ENCODE measurements around the gene SCUBE1.
"Not testable (repeated sequence)": the region's sequence is repeated elsewhere in the genome, so short reads cannot be mapped to it uniquely, and the experiment has no call there.

The SCUBE1 gene

DNA sequence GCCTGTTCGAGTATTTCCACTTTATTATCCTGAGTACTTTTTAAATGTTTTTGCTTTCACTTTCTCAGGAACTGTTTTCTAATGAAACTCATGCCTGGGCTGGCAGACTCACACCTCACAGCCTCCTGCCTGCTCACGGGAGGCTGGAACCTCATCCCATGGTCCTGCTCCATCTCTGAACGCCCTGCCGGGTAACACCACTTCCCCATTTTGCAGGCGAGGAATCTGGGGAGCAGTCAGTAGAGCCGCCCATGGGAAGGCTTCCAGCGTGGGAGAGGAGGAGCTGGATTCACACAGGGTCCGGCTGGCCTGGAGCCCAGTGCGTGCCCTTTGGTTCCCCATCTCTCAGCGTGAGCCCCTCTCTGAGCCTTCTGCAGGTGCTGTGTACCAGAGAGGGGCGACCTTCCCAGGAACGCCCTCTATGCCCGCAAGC lies 53.6 kb downstream of the SCUBE1 start:
- Histone ChIP-seq H3K4me3 (ENCODE audit: insufficient read length, low read depth) (no peak overlapping the region), H3K4me1 (ENCODE audit: insufficient read depth, insufficient read length) (peaks cover 9% of the 10 kb centered on the region), H3K27me3 (ENCODE audit: insufficient read depth, insufficient read length) (no peaks in the 10 kb centered on the region), H3K9me3 (ENCODE audit: insufficient read depth, low read length) (no peaks in the 10 kb centered on the region), H3K9ac (ENCODE audit: insufficient read length, low read depth) (no peak overlapping the region), H3K36me3 (ENCODE audit: insufficient read depth, insufficient read length, low read length) (no peaks in the 10 kb centered on the region)
- no peak for DNase-seq (ENCODE audit: low read depth, low spot score)
- no peak for TF ChIP-seq ZNF274 (IDR thresholded peaks at IDR 0.05; ENCODE audit: low read depth, low read length)
- TF ChIP-seq YY1 (IDR thresholded peaks at IDR 0.05; ENCODE audit: insufficient read depth, insufficient read length): no peak
- TF ChIP-seq SUZ12 (IDR thresholded peaks at IDR 0.05; ENCODE audit: extremely low read depth, insufficient read depth, insufficient read length): no peak

DNA sequence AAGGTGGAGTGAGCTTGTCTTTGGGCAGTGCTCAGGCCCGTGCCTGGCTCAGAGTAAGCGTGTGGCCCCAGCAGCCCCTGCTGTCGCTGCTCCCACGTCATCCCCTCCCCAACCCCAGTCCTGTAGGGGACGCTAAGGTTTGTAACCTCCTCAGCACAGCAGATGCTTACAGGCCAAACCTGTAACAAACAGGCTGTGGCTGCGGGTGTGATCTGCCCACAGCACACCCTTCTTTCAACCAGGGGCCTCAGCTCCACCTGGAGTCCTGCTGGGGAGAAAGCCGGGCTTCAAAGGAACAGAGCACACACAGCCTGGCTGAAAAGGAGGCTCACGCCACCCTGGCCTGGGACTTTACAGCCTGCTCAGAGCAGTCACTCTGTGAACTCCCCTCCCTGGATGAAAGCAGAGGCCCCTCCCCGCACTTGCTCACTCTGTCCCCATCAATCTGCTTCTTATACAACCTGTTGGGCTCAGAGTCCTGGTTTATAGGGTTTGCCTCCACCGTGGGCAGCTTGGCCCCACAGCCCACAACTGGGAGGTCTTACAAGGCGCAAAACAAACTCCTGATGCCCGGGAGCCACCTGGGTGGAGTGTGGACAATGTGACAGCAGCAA lies 54.3 kb downstream of the SCUBE1 start:
- H3K4me3 ChIP-seq (ENCODE audit: insufficient read length, low read depth): no peak overlapping the region
- no peaks in the 10 kb centered on the region for H3K27me3 ChIP-seq (ENCODE audit: insufficient read depth, insufficient read length)
- no peaks in the 10 kb centered on the region for H3K36me3 ChIP-seq (ENCODE audit: insufficient read depth, insufficient read length, low read length)
- DNase-seq (ENCODE audit: low read depth, low spot score): no peak
- peak overlapping the region; percentile 50 for H3K9ac ChIP-seq (ENCODE audit: insufficient read length, low read depth)
- no peak for TF ChIP-seq YY1 (IDR thresholded peaks at IDR 0.05; ENCODE audit: insufficient read depth, insufficient read length)
- H3K4me1 ChIP-seq (ENCODE audit: insufficient read depth, insufficient read length): peaks cover 9% of the 10 kb centered on the region
- no peaks in the 10 kb centered on the region for H3K9me3 ChIP-seq (ENCODE audit: insufficient read depth, low read length)

DNA sequence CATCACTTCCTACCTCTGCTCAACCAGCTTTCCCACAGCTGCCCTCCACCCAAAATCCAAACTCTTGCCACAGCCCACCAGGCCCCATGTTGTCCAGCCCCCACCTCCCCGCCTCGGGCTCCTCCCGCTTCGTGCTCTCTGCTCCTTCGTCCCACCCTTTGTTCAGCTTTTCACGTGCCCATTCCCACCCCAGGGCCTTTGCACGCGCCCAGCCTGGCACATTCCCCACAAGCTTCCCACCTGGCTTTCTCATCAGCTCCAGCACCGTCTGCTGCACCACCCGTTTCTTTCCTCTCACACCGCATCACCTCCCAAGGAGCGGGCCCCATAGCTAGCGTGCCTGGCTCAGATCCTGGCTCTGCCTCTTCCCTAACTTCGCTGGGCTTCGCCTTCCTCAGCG lies 54.8 kb downstream of the SCUBE1 start:
- no peaks in the 10 kb centered on the region for H3K36me3 ChIP-seq (ENCODE audit: insufficient read depth, insufficient read length, low read length)
- H3K4me3 ChIP-seq (ENCODE audit: insufficient read length, low read depth): no peak overlapping the region
- TF ChIP-seq SUZ12 (IDR thresholded peaks at IDR 0.05; ENCODE audit: extremely low read depth, insufficient read depth, insufficient read length) (no peak), ZNF274 (IDR thresholded peaks at IDR 0.05; ENCODE audit: low read depth, low read length) (no peak), YY1 (IDR thresholded peaks at IDR 0.05; ENCODE audit: insufficient read depth, insufficient read length) (no peak)
- no peak for DNase-seq (ENCODE audit: low read depth, low spot score)
- H3K9me3 ChIP-seq (ENCODE audit: insufficient read depth, low read length): no peaks in the 10 kb centered on the region
- H3K27me3 ChIP-seq (ENCODE audit: insufficient read depth, insufficient read length): no peaks in the 10 kb centered on the region
- peak overlapping the region; percentile 50 for H3K9ac ChIP-seq (ENCODE audit: insufficient read length, low read depth)
- H3K4me1 ChIP-seq (ENCODE audit: insufficient read depth, insufficient read length): peaks cover 7% of the 10 kb centered on the region

DNA sequence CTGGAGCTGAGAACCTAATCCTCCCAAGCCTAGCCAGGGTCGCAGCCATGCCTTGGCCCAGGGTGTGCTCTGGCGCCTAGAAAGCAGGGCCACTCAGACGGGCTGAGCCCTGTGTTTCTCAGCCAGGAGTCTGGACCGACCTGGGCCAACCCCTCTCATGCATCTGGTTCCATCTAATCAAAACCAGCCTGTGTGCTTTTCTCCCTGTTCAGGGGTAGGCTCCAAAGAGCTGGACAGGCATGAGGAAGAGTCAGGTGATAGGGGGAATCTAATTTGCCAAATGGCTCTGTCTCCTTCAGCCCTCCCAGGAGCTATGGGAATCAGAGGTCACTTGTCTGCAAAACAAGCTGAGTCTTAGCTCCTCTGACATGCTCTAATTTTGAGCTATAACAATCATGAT lies 55.7 kb downstream of the SCUBE1 start:
- peaks cover 6% of the 10 kb centered on the region for H3K4me1 ChIP-seq (ENCODE audit: insufficient read depth, insufficient read length)
- H3K9ac ChIP-seq (ENCODE audit: insufficient read length, low read depth): no peak overlapping the region
- TF ChIP-seq YY1 (IDR thresholded peaks at IDR 0.05; ENCODE audit: insufficient read depth, insufficient read length) (no peak), SUZ12 (IDR thresholded peaks at IDR 0.05; ENCODE audit: extremely low read depth, insufficient read depth, insufficient read length) (no peak), ZNF274 (IDR thresholded peaks at IDR 0.05; ENCODE audit: low read depth, low read length) (no peak)
- H3K36me3 ChIP-seq (ENCODE audit: insufficient read depth, insufficient read length, low read length): no peaks in the 10 kb centered on the region
- no peaks in the 10 kb centered on the region for H3K9me3 ChIP-seq (ENCODE audit: insufficient read depth, low read length)
- no peak overlapping the region for H3K4me3 ChIP-seq (ENCODE audit: insufficient read length, low read depth)
- no peaks in the 10 kb centered on the region for H3K27me3 ChIP-seq (ENCODE audit: insufficient read depth, insufficient read length)
- DNase-seq (ENCODE audit: low read depth, low spot score): no peak

DNA sequence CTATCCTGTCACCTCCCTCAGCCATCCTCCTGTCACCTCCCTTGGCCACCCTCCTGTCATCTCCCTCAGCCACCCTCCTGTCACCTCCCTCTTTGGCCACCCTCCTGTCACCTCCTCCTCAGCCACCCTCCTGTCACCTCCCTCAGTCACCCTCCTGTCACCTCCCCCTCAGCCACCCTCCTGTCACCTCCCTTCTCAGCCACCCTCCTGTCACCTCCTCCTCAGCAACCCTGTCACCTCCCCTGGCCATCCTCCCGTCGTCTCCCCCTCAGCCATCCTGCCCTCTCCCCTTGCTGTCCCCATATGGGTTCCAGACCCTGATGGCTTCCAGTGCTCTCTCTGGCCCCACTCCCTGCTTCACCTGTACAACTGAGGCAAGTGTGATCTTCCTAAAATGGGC lies 61.8 kb downstream of the SCUBE1 start:
- H3K4me3 ChIP-seq (ENCODE audit: insufficient read length, low read depth): no peak overlapping the region
- TF ChIP-seq ZNF274 (IDR thresholded peaks at IDR 0.05; ENCODE audit: low read depth, low read length) (no peak), YY1 (IDR thresholded peaks at IDR 0.05; ENCODE audit: insufficient read depth, insufficient read length) (no peak), SUZ12 (IDR thresholded peaks at IDR 0.05; ENCODE audit: extremely low read depth, insufficient read depth, insufficient read length) (no peak)
- H3K9me3 ChIP-seq (ENCODE audit: insufficient read depth, low read length): no peaks in the 10 kb centered on the region
- no peaks in the 10 kb centered on the region for H3K27me3 ChIP-seq (ENCODE audit: insufficient read depth, insufficient read length)
- DNase-seq (ENCODE audit: low read depth, low spot score): no peak
- H3K36me3 ChIP-seq (ENCODE audit: insufficient read depth, insufficient read length, low read length): no peaks in the 10 kb centered on the region
- H3K9ac ChIP-seq (ENCODE audit: insufficient read length, low read depth): no peak overlapping the region
- H3K4me1 ChIP-seq (ENCODE audit: insufficient read depth, insufficient read length): peaks cover 8% of the 10 kb centered on the region

DNA sequence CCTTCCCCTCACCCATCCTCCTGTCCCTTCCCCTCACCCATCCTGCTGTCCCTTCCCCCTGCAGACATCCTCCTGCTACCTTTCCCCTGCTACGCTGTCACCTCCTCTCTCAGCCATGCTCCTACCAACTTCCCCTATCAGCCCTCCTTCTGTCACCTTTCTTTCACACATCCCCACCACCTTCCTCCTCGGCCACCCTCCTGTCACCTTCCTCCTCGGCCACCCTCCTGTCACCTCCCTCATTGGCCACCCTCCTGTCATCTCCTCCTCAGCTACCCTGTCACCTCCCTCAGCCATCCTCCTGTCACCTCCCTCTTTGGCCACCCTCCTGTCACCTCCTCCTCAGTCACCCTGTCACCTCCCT lies 62.7 kb downstream of the SCUBE1 start:
- H3K4me3 ChIP-seq (ENCODE audit: insufficient read length, low read depth); DNase-seq (ENCODE audit: low read depth, low spot score); H3K9ac ChIP-seq (ENCODE audit: insufficient read length, low read depth); H3K9me3 ChIP-seq (ENCODE audit: insufficient read depth, low read length); H3K36me3 ChIP-seq (ENCODE audit: insufficient read depth, insufficient read length, low read length); H3K27me3 ChIP-seq (ENCODE audit: insufficient read depth, insufficient read length): not testable (repeated sequence)
- H3K4me1 ChIP-seq (ENCODE audit: insufficient read depth, insufficient read length): peaks cover 12% of the 10 kb centered on the region

DNA sequence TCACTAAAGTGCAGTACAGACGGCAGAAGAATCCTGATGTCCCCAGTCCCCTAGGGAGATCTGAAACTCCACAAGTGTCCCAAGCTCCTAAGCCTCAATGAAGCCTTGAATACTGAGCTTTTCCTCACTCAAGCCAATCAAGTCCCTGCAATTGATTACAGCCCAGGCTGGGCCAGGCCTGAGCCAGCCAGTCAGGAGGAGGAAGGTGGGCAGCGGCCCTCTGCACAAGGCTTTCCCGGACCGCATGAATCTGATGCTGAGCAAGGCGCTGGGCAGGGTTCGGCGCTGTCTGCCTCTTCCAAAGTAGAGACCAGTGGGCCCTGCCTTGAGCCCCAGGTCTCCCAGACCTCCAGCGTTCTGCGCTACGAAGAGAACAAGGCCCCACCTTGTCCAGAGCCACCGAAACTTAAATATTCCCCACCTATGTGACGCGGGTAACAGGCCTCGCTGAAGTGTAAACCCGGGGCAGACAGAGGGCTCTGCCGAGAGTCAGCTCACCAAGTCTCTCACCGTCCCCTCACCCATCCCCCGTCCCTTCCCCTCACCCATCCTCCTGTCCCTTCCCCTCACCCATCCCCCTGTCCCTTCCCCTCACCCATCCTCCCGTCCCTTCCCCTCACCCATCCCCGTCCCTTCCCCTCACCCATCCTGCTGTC lies 63.2 kb downstream of the SCUBE1 start:
- no peak for TF ChIP-seq YY1 (IDR thresholded peaks at IDR 0.05; ENCODE audit: insufficient read depth, insufficient read length)
- TF ChIP-seq SUZ12 (IDR thresholded peaks at IDR 0.05; ENCODE audit: extremely low read depth, insufficient read depth, insufficient read length): no peak
- TF ChIP-seq ZNF274 (IDR thresholded peaks at IDR 0.05; ENCODE audit: low read depth, low read length): no peak
- Histone ChIP-seq H3K27me3 (ENCODE audit: insufficient read depth, insufficient read length) (no peaks in the 10 kb centered on the region), H3K9me3 (ENCODE audit: insufficient read depth, low read length) (no peaks in the 10 kb centered on the region), H3K36me3 (ENCODE audit: insufficient read depth, insufficient read length, low read length) (no peaks in the 10 kb centered on the region), H3K4me1 (ENCODE audit: insufficient read depth, insufficient read length) (peaks cover 16% of the 10 kb centered on the region), H3K9ac (ENCODE audit: insufficient read length, low read depth) (no peak overlapping the region), H3K4me3 (ENCODE audit: insufficient read length, low read depth) (no peak overlapping the region)
- no peak for DNase-seq (ENCODE audit: low read depth, low spot score)
